ENCODE results near the gene CHSY1.

CHSY1 gene

DNA sequence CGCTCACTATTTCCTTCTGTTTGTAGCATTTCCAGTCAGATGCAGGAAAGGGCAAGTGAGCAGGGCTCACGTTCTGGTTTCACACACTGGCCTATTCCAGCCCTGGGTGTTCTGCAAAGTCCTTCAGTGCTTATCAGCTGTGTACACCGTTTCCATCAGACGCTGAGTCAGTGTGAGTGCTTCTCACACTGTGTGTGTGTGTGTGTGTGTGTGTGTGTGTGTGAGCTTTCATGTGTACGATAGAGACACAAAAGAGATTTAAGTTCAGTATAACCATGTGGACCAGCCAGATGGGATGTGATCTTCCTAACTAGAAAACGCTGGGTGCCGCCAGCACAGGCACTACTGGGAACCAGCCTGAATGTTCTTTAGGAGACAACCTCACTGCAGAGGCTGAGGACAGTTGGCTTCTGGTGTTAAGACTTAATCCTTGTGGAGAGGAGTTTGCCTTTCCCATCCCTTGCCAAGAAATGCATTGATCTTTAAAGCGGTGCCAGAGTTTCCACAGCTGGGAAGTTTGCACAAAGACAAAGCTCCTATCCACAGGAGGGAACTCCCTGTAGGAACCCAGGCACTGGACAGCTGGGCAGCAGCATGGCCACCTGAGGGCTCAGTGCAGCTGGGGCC is 3.9 kb upstream of the CHSY1 start:
- no peak for TF ChIP-seq GATA3 (IDR thresholded peaks at IDR 0.05; ENCODE audit: low read depth, low read length)
- TF ChIP-seq GATA2 (IDR thresholded peaks at IDR 0.05; ENCODE audit: low read depth, low read length), result no peak

- no peak for TF ChIP-seq GATA3 (IDR thresholded peaks at IDR 0.05; ENCODE audit: low read depth, low read length)
- TF ChIP-seq GATA2 (IDR thresholded peaks at IDR 0.05; ENCODE audit: low read depth, low read length), result no peak
Observed at GRCh38 chr15:101255051-101255395, 3.2 kb upstream of the CHSY1 start.

DNA sequence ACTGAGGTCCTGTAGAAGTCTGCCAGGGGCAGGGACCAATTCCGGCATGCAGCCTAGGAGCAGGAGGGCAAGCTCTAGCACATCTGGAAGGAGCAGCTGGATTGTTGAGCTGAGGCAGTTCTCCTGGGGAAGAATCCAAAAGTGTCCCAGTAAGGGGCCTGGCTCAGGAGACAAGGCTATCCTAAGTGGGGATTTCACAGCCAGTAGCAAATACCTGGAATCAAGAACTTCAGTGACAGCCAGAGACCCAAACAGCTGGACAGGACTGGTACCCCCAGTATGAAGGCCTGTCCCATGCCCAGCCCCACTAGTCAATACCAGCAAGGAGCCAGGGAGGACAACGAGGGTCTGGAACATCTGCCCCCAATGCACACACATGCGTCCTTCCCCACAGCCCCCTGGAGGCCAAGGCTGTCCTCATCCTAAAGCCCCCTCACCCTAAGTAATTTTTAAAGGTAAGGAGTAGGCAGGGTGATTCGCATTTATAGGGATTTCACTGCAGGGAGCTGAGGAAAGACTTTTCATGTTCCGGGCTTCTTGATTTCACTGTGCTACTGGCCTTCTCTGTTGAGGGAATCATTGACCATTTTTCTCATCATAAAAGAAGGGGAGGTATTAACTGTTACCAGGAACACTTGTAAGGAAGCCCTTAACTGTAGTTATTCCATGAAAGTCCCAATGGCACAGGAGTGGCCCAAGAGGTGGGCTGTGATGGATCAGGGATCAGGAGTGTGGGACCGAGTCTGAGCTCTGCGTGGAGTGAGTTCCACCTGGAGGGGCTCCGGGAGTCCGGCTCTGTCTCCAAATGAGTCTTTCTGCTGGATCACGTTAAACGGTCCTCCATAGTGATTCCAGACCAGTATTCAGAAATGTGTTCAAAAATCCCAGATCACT is 2.6 kb upstream of the CHSY1 start:
- no peak for TF ChIP-seq GATA3 (IDR thresholded peaks at IDR 0.05; ENCODE audit: low read depth, low read length)
- no peak for TF ChIP-seq GATA2 (IDR thresholded peaks at IDR 0.05; ENCODE audit: low read depth, low read length)

- TF ChIP-seq GATA3 (IDR thresholded peaks at IDR 0.05; ENCODE audit: low read depth, low read length) (no peak), GATA2 (IDR thresholded peaks at IDR 0.05; ENCODE audit: low read depth, low read length) (no peak)
Observed at GRCh38 chr15:101252836-101253235, 988 bp upstream of the CHSY1 start.

GRCh38 chr15:101250873-101251829 is 697 bp downstream of the CHSY1 start:
- TF ChIP-seq GATA2 (IDR thresholded peaks at IDR 0.05; ENCODE audit: low read depth, low read length) (no peak), GATA3 (IDR thresholded peaks at IDR 0.05; ENCODE audit: low read depth, low read length) (no peak)

GRCh38 chr15:101250341-101250831 is 1.5 kb downstream of the CHSY1 start:
- TF ChIP-seq GATA3 (IDR thresholded peaks at IDR 0.05; ENCODE audit: low read depth, low read length) (no peak), GATA2 (IDR thresholded peaks at IDR 0.05; ENCODE audit: low read depth, low read length) (no peak)

DNA sequence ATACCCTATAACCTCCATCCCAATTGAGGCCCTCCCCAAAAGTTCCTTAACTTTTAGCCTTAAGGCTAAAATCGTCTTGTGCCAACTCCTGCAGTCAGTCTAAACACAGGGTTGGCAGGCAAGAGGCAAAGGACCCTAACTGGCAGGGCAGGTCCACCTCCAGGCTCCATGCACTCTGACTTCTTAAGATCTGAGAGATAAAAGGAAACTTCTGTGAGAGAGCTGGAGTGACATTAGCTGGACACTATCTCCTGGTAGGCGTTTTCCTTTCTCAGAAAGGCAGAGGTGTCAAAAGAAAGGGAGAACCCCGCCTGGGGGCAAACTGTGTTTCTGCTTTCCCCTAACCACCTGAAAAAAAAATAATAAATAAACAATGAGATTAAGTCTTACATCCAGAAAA is 3.6 kb downstream of the CHSY1 start:
- no peak for TF ChIP-seq GATA3 (IDR thresholded peaks at IDR 0.05; ENCODE audit: low read depth, low read length)

DNA sequence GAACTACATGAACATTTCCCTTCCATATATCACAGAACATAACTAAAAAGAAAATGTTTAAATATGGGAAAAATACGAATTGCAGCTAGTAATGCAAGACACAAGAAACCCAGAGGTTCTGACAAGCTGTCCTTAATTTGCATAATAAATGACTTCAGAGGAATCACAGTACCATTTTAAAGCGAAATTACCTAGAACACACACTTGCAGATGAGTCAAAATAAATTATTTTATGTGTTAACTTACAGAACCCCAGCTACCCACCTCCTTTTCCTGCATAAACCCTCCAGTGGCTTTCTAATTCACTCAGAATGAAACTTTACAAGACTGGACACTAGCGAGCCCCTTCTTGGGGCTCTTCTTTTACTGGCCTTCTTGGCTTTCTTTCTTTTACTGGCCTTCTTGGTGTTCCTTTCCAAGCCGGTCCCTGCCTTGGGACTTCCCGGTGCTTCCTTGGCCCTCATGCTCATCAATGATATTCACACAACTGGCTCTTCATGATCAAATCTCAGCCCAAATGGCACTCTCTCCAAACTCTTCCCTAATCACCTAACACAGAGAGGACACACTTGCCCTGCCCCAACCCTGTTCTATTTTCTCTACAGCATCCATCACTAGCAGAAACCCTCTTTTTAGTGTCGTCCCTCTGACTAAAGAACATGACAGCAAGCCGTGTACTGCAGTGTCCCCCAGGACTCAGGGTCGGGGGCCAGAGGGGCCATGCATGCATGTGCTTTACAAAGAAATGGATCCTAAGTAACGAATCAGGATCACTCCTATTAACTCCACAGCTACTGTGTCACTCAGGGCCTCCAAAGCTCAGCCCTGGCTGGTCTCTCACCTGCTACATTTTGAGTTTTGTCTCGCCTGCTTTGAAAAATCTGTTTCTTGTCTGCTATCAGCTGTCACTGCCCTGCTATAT is 4.8 kb downstream of the CHSY1 start:
- TF ChIP-seq GATA2 (IDR thresholded peaks at IDR 0.05; ENCODE audit: low read depth, low read length) (no peak), GATA3 (IDR thresholded peaks at IDR 0.05; ENCODE audit: low read depth, low read length) (no peak)

DNA sequence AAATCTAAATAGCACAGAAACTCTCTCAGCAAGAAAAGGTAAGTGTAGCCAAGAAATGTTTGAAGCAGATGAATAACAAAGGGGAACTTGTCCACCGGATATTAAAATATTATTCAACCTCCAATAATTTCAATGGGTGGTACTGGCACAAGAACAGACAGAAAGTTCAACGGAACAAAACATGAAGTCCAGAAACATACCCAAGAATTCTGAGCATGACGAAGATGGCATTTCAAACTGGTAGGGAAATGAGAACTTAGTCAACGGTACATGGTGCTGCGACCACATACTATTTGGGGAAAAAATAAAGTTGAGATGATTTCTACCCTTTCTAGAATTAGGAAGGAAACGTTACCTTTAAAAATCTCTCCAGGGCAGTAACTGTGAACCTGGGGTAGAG is 5.5 kb downstream of the CHSY1 start:
- TF ChIP-seq GATA3 (IDR thresholded peaks at IDR 0.05; ENCODE audit: low read depth, low read length), result no peak
- no peak for TF ChIP-seq GATA2 (IDR thresholded peaks at IDR 0.05; ENCODE audit: low read depth, low read length)

- no peak for TF ChIP-seq GATA2 (IDR thresholded peaks at IDR 0.05; ENCODE audit: low read depth, low read length)
- no peak for TF ChIP-seq GATA3 (IDR thresholded peaks at IDR 0.05; ENCODE audit: low read depth, low read length)
Observed at GRCh38 chr15:101244889-101245668, 6.8 kb downstream of the CHSY1 start.

- TF ChIP-seq GATA2 (IDR thresholded peaks at IDR 0.05; ENCODE audit: low read depth, low read length) (no peak), GATA3 (IDR thresholded peaks at IDR 0.05; ENCODE audit: low read depth, low read length) (no peak)
Observed at GRCh38 chr15:101244036-101244781, 7.6 kb downstream of the CHSY1 start.

- TF ChIP-seq GATA2 (IDR thresholded peaks at IDR 0.05; ENCODE audit: low read depth, low read length) (no peak), GATA3 (IDR thresholded peaks at IDR 0.05; ENCODE audit: low read depth, low read length) (no peak)
Observed at GRCh38 chr15:101243420-101243819, 8.4 kb downstream of the CHSY1 start.

All from SH-SY5Y (cell line).